Stimulated activated CD4-positive, alpha-beta T cell treated with anti-CD3 and anti-CD28 coated beads, Interleukin-12 subunit alpha, Interleukin-12 subunit beta, amount 100 ng/mL, for 4 hours (primary cell): Measurements from ENCODE around the gene MATN1.

Experiments
- DNase-seq: peaks from one replicate; pipeline ENCODE4 v3.0.0-alpha.2; 2020

The MATN1 gene

DNA sequence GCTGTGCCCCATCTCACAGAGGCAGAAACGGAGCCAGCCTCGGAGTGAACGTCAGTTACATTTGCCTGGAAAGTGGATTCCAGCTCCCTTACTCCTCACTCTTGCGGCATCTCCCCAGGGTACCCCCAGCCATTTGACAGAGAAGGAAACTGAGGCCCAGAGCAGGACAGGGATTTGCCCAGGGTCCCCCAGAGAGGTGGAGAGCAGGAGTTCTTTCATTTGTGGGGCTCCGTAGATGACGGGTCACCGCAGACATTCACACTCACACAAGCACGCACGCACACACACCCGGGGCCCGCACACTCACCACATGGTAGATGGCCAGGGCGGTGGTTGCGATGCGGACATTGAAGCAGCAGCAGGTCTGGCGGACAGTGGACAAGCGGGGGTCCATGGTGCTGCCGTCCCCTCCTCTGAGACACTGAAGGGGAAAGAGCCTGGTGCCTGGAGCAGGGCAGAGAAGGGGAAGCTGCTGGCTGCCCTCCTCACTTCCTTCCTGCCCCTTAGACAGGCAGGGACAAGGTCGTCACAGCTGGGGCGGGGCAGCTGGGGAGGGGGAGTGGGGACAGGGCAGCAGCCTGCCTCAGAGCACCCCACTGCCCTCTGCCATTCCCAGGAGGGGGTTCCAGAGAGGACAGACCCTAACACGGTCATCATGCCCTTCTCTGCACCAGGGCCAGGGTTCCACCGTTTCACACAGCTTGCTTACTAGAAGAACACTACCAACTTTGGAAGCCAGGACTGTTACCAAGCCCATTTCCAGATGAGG, 34.2 kb upstream of the MATN1 start, which contains the start of gene LAPTM5:
TSS of gene LAPTM5 (minus strand) at position 423 of the 769 bp plus-strand sequence. CDS start at position 394, 29 bp downstream.
- DNase-seq = peak; percentile 39

DNA sequence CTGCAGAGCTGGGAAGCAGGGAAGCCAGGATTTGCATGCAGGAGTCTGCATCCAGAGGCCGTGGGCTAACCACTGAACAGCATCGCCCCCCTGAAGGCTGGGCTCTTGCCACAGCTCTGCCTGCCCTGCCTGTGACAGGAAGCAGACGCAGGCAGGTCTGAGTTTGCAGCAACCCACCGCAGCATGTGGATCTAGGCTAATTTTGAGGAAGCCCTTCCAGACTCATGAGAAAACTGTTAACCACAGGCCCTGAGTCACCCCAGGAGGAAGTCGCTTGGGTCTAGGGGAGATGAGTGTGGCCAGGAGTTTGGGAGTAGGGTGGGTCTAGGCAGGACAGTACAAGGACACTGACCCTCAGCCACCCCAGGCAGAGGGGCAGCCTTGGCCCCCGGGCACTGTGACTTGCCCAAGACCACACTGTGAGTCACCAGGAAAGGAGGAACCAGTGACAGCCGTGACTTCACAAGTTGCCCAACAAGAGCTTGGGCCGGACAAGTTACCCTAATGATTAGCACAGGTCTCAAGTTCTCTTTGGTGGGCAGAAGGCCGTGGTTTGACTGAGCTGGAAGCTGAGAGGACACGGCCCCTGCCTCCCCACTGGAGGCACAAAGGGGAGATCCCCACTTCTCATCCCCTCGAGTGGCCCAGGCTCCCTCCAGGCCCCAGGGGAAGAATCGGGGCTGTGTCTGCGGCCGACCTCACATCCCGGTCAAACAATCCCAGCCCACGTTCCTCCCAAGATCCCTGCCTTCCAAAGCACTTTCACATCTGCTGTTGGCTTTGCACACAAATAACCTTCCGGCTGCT, 33.4 kb upstream of the MATN1 start:
- DNase-seq = peak; percentile 42

DNA sequence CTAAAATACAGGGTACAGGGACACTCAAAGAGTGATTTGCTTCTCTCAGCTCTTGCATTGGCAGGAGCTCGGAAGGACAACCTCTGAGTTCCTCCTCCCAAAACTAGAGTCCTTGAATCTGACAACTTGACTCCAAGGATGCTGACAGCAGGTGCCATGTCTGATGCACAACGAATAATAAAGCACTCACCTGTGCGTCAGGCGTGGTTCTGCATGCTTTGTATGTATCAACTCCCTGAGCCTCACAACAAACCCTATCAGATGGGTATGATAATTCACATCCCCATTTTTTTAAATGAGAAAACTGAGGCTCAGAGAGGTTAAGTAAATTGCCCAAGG, 32.8 kb upstream of the MATN1 start:
- DNase-seq = no peak

DNA sequence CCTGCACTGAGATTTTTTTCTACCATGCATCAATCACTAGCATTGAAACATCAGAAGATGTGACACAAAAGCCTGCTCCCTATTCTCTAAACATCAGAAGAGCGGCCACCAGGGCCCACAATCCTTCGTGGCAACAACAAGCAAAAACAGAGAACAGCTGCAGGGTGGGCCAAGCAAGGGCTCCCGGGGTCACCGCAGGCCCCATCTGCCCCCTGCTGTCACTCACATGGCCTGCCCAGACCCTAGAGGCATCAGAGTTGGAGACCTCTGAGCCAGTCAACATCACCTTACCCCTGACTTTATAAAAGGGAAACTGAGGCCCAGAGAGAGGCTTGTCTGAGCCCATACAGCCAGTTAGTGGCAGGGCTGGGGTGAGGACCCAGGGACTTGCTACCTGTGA, 32.4 kb upstream of the MATN1 start:
- no peak for DNase-seq

DNA sequence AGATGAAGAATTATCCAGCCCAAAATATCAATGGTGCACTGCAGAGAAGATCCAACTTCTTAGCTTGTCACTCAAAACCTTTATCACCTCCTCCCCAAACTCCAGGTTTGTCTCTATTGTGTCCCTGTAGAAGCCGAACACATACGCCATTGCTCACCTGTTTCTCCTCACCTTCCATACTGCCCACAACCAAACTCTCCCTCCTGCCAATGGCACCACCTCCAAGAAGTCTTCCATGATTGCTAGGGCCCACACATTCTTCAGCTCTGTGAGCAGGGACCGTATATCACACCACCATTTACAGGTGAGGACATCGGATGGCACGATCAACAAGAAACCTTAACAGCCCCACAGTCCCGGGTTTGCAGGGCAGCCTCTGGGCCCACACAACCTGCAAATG, 31.9 kb upstream of the MATN1 start:
- no peak for DNase-seq

DNA sequence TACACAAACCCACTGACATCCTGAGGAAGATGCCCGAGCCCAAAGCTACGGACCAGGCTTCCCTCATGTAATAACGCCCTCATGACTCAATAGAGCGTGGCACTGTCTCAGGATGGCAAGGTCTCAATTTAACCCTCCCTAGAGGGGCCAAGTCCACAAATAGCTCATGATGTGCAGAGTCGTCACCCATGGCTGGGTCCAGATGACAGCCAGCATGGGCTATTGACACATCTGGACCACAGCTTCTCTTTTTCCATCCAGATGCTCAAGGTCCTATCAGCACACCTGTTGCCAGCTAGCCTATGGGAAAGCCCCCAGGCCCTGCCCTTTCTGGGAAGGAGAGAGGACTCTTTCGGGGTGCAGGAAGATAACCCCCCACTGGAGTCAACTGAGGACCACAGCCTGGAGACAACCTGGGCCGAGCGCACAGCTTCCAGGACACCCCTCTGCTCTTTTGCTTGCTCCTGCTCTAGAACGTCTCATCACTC, 31.3 kb upstream of the MATN1 start:
- no peak for DNase-seq

DNA sequence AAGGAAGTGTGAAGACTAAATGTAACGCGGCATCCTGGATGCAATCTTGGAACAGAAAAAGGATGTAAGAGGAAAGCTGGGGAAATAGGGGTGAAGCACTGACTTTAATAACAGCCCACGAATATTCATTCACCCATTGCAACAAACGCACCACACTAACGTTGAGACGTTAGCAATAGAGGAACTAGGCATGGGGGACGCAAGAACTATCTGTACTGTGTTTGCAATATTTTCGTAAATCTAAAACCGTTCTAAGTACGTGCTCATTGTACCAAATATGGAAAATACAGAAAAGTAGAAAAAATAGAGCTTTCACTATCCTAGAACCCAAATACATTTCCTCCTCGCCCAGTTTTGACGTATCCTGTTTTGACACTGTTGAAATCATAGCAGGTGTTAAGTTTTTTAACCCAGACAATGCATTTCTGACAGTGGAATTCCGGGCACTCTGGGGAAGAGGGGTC, 30.3 kb upstream of the MATN1 start:
- DNase-seq = no peak

DNA sequence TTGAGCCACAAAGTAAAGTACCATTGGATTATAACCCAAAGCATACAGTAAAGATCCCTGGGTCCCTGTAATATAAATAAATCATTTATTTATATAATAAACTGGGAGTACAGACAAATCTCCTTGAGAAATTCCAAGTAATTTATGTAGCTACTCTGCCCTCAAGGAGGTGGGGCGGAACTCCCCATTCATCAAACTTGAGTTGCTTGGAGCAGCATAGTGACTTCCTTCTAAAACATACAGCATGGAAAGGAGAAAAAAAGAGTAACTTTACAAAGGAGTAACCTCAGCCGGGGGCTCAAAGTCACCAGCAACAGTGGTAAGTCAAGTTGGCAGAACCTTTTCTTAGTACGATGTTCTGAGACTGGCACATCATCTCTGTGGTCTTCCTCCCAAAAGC, 29.7 kb upstream of the MATN1 start:
- no peak for DNase-seq

DNA sequence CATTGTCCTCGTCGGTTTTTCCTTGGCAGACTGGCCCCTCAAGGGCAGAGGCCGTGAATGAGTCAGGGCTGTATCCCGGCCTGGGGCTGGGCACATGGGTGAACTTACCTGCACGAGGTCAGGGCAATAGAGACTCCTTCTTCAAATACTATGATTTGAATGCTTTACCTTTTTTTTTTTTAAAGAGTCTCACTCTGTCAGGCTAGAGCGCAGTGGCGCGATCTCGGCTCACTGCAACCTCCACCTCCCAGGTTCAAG, 29.2 kb upstream of the MATN1 start:
- DNase-seq = no peak

DNA sequence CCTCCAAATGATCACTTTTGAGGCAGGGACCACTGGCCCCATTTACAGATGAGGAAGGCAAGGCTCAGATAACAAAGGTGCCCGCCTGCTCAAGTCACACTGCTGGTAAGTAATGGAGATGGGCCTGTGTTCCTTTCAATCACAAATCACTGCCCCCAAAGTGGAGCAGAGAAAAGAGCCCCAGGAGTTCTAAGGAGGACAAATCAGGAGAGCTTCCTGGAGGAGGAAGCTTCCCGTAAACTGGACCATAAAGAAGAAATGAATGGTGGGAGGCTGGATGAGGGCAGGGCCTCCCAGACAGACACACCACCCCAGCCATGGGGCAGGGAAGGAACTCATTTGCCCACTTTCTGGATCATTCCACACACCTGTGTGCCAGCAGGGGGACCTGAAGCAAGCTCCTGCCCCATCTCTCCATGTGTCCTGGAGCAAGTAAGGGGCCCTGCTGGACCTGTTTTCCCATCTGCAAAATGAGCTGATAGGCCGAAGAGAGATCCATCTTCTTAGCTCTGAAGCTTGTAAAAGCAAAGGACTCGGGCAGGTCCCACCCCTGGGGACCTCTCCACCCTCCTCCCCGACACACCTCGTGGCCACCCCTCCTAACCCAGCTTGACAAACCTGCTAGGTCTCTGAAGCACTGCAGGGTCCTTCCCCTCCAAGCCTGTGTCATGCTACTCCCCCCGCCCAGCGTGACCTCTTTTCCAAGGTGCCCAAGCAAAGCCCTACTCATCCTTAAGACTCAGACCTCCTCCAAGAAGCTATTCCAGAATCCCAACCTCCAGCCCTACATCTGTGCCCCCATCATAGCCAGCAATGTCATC, 28.7 kb upstream of the MATN1 start:
- DNase-seq = no peak

DNA sequence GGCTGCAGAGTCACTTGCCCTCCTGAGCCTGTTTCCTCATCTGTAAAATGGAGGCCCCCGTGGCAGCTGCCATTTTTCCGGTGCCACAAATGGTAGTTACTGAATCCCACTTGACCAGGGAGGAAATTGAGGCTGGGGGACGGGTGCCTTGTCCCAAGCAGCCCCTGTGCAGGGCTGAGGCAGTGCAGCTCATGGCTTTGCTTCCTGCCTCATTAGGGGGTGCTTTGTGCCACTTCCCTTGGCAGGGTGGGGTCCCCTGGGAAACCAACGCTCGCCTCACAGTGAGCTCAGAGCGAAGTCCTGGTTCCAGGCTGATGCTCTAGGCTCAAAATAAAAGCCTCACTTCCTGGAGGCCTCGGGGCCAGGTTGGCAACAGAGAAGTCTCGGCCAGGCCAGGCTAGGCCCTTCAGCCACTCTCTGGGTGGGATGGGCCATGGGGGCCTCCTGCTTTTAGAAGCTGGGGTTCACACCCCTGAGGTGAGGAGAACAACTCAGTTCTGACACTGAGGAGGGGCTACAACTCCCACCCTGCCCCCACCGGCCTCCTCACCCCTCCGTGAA, 27.4 kb upstream of the MATN1 start:
- no peak for DNase-seq

DNA sequence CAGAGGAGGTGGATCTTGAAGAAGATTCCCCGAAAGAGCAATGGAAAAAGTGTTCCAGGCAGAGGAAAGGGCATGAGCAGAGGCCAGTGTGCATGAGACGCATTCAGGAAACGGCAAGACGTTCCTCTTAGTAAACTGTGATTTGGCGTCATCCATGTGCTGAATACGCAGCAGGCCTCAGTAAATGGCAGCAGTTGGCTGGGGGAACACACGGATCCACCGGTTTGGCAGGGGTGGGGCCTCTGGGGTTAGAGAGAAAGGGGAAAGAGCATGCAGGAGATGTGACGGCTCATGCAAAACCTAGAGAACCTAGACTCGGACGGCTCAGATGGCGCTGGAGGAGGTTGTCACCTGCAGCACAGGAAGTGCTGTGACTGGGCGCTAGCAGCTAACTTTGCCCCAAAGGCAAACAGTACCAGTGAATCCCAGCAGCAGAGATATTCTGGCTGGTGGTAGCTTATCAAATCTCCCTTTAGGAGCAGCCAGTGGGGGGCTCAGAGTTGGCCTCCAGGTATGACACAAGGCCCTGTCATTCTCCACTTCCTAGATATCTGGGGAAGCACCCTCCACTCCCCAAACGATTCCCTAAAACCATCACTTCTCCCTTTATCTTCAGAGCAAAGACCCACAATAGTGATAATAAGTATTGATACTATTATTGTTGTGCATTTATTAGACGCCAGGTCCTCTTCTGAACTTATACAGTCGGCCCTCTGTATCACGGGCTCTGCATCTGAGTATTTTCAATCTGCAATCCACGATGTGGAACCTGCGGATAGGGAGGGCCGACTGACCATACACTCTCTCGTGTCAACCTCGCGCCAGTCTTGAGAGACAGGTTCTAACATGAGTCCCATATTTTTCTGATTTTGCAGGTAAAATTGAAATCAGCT, 26.6 kb upstream of the MATN1 start:
- peak; percentile 48 for DNase-seq

DNA sequence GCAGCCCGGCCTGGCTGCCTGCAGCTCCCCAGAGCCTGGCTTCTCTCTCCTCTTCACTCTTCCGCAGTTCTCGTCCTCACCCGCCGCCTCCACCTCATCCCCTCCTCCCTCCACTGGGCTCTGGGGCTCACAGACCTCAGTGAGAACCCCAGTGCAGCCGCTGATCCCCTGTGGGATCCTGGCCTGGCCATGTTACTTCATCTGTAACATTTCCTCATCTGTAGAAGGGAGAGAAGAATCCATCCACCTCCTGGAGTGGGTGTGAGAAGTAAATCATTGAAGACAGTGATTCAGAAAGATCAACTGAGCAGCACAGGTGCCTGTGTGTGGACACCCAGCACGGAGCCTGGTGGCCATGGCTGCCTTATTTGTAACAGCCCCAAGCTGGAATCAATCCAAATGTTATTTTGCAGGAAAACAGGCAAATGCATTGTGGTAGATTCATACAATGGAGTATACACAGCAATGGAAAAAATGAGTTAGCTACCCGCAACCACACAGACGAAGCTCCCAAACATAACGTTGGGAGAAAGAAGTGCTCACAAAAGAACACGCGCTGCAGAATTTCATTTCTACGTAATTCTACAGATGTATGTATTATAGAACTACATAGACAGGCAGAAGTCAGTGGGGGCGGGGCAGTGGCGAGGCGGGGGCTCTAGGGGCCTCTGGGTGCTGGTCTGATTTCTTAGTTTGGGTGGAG, 25.5 kb upstream of the MATN1 start:
- peak; percentile 41 for DNase-seq

DNA sequence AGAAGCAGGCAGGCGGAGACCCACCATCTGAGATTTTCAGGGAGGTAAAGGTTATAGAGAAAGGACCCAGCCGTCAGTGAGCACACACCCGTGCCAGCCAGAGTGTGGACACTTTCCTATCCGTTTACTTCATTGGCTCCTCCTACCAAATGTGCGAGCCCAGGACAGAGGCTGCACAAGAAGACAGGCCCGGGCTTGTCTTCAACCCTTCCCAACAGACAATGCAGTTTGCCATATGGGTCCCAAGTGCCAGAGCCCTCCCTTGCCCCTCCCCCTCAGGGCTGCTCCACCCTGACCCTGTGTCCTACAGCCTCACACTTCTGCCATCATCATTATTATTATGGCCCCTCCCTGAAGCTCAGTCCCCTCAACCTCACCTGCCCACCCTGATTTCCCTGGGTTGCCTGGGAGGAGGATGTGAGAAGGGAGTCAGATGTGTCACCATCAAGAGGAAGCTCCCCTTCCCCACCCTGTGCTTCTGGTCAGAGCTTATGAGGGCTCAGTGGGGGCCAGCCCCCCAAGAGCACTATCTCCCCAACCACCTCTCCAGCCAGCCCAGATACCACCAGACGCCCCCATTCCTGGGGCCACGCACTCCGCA, 24.8 kb upstream of the MATN1 start:
- DNase-seq = no peak

DNA sequence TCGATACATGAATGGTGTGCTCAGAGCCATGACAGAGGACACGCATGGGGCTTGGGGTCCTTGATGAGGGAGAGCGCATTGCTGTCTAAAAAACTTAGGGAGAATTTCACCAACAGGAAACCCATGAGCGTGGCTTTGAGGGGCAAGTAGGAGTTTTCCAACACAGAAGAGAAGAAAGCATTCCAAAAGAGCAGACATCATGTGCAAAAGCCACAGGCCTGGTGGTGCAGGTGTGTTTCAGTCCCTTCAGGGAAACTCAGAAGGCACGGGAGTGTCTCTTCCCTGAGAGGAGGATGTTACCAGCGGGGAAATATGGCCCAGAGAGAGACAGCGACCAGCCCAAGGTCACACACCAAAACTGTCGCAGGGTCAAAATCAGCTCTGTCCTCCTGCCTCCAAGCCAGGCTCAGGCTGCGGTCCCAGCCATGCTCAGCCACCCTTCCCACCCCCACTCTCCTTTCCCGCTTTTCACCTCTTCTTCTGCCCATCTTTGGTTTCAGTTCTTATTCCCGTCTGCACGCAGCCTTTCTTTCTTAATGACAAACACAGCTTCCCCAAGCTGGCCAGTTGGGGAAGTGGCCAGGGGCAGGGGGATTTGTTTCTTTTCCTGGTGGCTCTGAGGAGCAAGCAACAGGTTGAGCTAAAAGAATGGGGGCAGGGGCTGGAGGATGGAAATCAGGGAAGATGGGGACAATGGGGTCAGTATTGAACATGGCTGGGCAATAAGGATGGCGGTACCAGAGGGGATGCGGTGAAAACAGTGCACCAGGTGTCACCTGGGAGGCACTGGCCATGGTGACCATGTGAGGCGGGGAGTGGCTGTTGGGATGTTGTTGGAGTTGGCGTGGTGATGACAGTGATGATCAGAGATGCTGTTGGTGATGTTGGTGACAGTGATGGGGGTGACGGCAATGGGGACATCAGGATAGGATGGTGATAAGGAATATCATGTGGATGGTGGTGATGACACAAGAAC, 23.9 kb upstream of the MATN1 start:
- DNase-seq = no peak

DNA sequence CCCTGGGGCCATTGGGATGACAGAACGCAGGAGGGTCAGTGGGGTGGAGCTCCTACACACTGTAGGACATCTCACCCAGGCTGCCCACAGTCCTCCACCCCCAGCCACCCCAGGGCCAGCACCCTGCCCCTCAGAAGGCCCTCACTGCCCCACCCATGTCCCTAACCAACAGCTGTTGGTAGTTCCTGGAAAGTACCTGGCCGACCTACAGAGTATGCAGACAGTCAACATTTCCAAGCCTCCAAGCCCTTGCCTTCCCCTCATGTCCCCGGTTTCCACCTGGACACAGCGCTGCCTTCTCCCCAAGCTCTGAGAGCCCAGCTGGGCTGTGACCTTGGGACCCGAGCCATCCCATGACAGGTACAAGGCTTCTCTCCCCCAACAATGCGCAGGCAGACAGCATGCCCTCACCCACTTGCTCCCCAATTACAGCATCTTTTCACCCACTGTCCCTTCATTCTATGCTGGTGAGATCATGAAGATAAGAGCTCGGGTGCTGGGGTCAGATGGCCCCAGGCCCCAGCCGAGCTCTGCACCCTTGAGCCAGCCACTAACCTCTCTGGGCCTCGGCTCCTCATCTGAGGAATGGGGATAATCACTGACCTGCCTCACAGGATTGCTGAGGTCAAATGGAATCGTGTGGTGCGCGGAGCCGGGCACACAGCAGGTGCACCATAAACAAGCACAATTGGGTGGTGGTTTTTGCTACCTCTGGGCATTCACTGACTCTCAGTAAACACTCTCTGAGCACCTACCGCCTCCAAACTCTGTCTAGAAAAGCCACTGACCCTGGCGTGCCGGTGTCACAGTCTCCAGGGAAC, 23.0 kb upstream of the MATN1 start:
- no peak for DNase-seq

DNA sequence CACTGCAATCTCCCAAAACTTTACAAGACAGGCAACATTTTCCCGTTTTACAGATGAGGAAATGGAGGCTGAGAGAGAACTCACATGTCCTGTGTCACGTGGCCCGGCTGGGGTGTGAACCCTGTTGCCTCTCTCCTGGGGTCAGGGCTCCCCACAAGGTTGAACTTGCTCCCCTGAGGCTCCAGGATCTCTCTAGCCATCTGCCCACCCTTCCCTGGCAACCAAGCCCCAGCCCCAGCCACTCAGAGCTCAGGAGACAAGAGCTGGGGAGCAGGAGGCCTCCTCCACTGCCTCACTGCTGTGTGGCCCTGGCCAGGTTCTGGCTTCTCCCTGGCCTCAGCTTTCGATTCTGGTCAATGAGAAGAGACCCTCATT, 22.4 kb upstream of the MATN1 start:
- no peak for DNase-seq

DNA sequence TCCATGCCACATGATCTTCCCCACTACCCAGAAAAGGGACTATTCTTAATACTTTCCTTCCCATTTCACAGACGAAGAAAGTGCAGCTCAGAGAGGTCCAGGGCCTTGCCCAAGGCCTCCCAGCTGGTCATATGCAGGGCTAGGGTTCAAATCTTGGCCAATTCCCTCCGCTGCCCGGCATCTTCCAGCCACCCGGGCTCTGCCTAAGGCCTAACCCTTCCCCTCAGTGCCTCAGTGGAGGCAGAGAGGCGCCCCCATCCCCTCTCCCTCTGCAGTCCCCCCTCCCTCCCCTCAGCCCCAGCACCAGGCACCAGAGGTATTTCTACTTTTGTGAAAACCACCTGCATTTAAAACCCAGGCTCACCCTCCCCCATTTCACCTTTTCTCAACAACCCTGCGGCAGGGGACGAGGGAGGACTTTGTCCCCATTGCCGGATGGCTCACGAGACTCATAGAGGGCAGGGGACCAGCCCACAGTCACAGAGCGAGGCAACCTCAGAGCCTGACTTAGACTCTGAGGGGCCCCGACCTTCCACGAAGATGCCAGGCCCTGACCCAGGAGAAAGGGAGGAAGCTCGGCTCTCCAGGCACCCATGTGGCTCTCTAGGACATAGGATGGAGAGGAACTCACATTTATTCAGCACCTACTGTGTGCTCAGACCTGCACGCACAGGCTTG, 21.9 kb upstream of the MATN1 start:
- DNase-seq = no peak
